Measurements from ENCODE around the gene CD79B. TPM values are rescaled to one million over a fixed set of nuclear protein-coding genes. Genes with fewer than 3 reads are reported as not detected.
A peak's percentile ranks its signal among the peaks of the same experiment; 100 is the strongest.
"Not testable (repeated sequence)": the region's sequence is repeated elsewhere in the genome, so short reads cannot be mapped to it uniquely, and the experiment has no call there.

The CD79B gene
- total and polyA plus RNA-seq, 2 of the 13 experiments (the other 11 are each of a cell fraction or from before 2014, with no cell fraction given) = not detected

DNA sequence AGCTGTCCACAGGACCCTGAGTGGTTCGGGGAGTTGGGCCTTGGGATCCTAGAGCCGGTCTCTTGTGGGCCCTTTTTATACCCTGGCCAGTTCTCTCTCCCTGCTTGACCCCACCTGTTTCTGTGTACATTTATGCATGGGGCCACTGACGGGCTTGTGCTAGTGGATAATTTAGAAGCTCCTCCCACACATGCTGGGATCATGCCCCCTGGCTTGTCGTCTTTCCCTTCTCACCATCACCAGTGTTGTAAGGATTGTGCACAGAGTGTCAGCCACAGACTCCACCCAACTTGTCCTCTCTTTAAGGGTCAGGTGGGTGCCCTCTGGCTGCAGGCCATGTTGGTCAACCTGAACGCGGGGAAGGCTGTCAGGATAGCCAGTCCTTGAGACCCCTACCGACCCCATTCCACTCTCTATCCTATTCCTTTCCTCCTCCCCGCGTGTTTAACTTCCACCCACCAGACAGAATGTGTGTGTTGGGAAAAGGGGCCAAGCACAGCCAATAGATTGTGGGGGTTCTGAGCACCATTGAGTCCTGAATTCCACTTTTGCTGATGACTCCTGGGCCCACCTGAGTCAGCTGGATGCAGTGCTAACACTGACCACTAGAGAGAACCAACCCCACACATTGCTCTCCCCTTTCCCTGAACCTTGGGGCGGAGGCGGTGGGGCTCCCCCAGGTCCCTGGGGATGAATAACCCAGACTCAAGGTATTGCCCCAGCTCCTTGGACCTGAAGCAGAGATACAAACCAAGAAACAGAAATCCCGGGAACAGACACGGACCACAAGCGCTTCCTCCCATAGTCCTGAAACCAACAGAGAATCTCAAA is 35.4 kb downstream of the CD79B start, which contains the start of gene CSH1:
Gene CSH1, minus strand, starts transcription at position 51 of the 831 bp plus-strand sequence. CDS start 63 bp downstream, outside the sequence.
- H3K27ac ChIP-seq (ENCODE audit: extremely low read length, insufficient read depth, low read length); H2AFZ ChIP-seq (ENCODE audit: low read length); H3K9me3 ChIP-seq (ENCODE audit: low read length); H3K9ac ChIP-seq (ENCODE audit: insufficient read depth, low read depth, low read length); H3K4me3 ChIP-seq (replicated peaks in 1 of 3; ENCODE audit: insufficient read depth in 1 of 3, low read depth in 2 of 3, low read length in 3 of 3); FAIRE-seq; POLR2A ChIA-PET; H4K20me1 ChIP-seq (ENCODE audit: insufficient read depth, low read length); DNase-seq (ENCODE audit: low spot score); in situ Hi-C loops (cut with HindIII; ENCODE audit: extremely low pct_ligation_motif_present, low pct_unique_long_range_greater_than_20kb); H3K4me2 ChIP-seq (ENCODE audit: low read depth, low read length); H3K36me3 ChIP-seq (replicated peaks in 1 of 2; ENCODE audit: control insufficient read depth in 1 of 2, insufficient read depth in 2 of 2, low read length in 2 of 2); H3K4me1 ChIP-seq (ENCODE audit: insufficient read depth, low read length); CTCF ChIA-PET (ENCODE audit: low intra/inter-chr PET ratio, low total read pairs); H3K79me2 ChIP-seq (ENCODE audit: insufficient read depth, low read length); H3K27me3 ChIP-seq (ENCODE audit: control insufficient read depth in 1 of 2, insufficient read depth in 2 of 2, low read length in 2 of 2); BruUV-seq (replicated peaks); intact Hi-C loops (cut with micrococcal nuclease; ENCODE audit: unreplicated experiment): not testable (repeated sequence)
- 43% methylated on average over 9 of the region's 14 CpGs for WGBS (ENCODE audit: low lambda C conversion rate)
- peak; percentile 76 for ATAC-seq

DNA sequence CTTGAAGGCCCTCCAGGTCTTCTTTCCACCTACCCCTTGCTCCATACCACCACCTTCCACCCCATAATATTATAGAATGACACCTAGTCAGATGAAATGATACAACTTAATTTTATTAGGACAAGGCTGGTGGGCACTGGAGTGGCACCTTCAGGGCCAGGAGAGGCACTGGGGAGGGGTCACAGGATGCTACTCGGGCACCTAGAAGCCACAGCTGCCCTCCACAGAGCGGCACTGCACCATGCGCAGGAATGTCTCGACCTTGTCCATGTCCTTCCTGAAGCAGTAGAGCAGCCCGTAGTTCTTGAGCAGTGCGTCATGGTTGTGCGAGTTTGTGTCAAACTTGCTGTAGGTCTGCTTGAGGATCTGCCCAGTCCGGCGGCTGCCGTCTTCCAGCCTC is 37.3 kb downstream of the CD79B start:
- not testable (repeated sequence) for FAIRE-seq; DNase-seq (ENCODE audit: low spot score)

DNA sequence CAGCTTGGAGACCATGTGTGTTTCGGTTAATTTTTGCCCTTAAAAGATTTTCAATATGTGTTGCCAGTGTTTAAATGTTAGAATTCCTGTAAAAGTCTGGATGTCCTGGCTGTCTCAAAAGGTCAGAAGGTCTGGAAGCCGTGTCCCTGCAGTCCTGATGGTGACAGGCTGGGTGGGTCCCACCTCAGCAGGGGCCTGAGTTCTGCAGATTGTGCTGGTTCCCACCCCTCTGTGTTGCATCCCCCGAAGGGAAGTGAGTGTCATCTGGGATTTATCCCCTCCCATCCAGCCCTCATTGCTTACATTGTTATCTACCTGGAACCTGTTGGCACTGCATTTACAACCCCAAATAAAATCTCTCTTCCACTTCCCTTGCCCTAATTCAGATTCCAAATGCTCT is 38.1 kb downstream of the CD79B start:
- H3K4me1 ChIP-seq (ENCODE audit: insufficient read depth, low read length); H3K4me3 ChIP-seq (replicated peaks in 1 of 3; ENCODE audit: insufficient read depth in 1 of 3, low read depth in 2 of 3, low read length in 3 of 3); H3K9me3 ChIP-seq (ENCODE audit: low read length); DNase-seq (ENCODE audit: low spot score); H3K79me2 ChIP-seq (ENCODE audit: insufficient read depth, low read length); CTCF ChIA-PET (ENCODE audit: low intra/inter-chr PET ratio, low total read pairs); H3K9ac ChIP-seq (ENCODE audit: insufficient read depth, low read depth, low read length); H2AFZ ChIP-seq (ENCODE audit: low read length); FAIRE-seq; BruUV-seq (replicated peaks); H3K27ac ChIP-seq (ENCODE audit: extremely low read length, insufficient read depth, low read length); ATAC-seq; H3K4me2 ChIP-seq (ENCODE audit: low read depth, low read length); H3K36me3 ChIP-seq (replicated peaks in 1 of 2; ENCODE audit: control insufficient read depth in 1 of 2, insufficient read depth in 2 of 2, low read length in 2 of 2); POLR2A ChIA-PET; in situ Hi-C loops (cut with HindIII; ENCODE audit: extremely low pct_ligation_motif_present, low pct_unique_long_range_greater_than_20kb); H4K20me1 ChIP-seq (ENCODE audit: insufficient read depth, low read length); H3K27me3 ChIP-seq (ENCODE audit: control insufficient read depth in 1 of 2, insufficient read depth in 2 of 2, low read length in 2 of 2); intact Hi-C loops (cut with micrococcal nuclease; ENCODE audit: unreplicated experiment): not testable (repeated sequence)
- 1% methylated on average over 3 of the region's 3 CpGs for WGBS (ENCODE audit: low lambda C conversion rate)

More for the DNA sequence above, 37.3 kb downstream of the CD79B start:
- intact Hi-C loops (cut with micrococcal nuclease; ENCODE audit: unreplicated experiment); H3K4me1 ChIP-seq (ENCODE audit: insufficient read depth, low read length); BruUV-seq (replicated peaks); H3K27me3 ChIP-seq (ENCODE audit: control insufficient read depth in 1 of 2, insufficient read depth in 2 of 2, low read length in 2 of 2); H3K27ac ChIP-seq (ENCODE audit: extremely low read length, insufficient read depth, low read length); H3K36me3 ChIP-seq (replicated peaks in 1 of 2; ENCODE audit: control insufficient read depth in 1 of 2, insufficient read depth in 2 of 2, low read length in 2 of 2); H3K79me2 ChIP-seq (ENCODE audit: insufficient read depth, low read length); POLR2A ChIA-PET; H4K20me1 ChIP-seq (ENCODE audit: insufficient read depth, low read length); H3K9ac ChIP-seq (ENCODE audit: insufficient read depth, low read depth, low read length); CTCF ChIA-PET (ENCODE audit: low intra/inter-chr PET ratio, low total read pairs); H3K9me3 ChIP-seq (ENCODE audit: low read length); in situ Hi-C loops (cut with HindIII; ENCODE audit: extremely low pct_ligation_motif_present, low pct_unique_long_range_greater_than_20kb); ATAC-seq; H3K4me2 ChIP-seq (ENCODE audit: low read depth, low read length); H3K4me3 ChIP-seq (replicated peaks in 1 of 3; ENCODE audit: insufficient read depth in 1 of 3, low read depth in 2 of 3, low read length in 3 of 3); H2AFZ ChIP-seq (ENCODE audit: low read length): not testable (repeated sequence)
- 56% methylated on average over 3 of the region's 10 CpGs for WGBS (ENCODE audit: low lambda C conversion rate)
